Mesothelial cell of epicardium (in vitro differentiated cells): ENCODE data around the gene VHLL. TPM values are rescaled to one million over a fixed set of nuclear protein-coding genes. Genes with fewer than 3 reads are reported as not detected.
A peak's percentile ranks its signal among the peaks of the same experiment; 100 is the strongest.

Source experiments
- DNase-seq, 2 experiments: peaks; one replicate each; pipeline ENCODE4 v3.0.0; 2021; ENCODE audit warnings: low spot score in 2 of 2; ENCODE audit not compliant: unreplicated experiment in 2 of 2
- H3K27ac Mint-ChIP-seq: 2 replicates; pipeline ENCODE4 v1.8.0; 2021; ENCODE audit warnings: mixed read lengths
- H3K27me3 Mint-ChIP-seq: 2 replicates; pipeline ENCODE4 v1.8.0; 2021; ENCODE audit warnings: low read depth, mixed read lengths
- H3K36me3 Mint-ChIP-seq: 2 replicates; pipeline ENCODE4 v1.8.0; 2021; ENCODE audit warnings: mixed read lengths
- H3K4me1 Mint-ChIP-seq: 2 replicates; pipeline ENCODE4 v1.8.0; 2021; ENCODE audit warnings: mixed read lengths
- H3K4me3 Mint-ChIP-seq: 2 replicates; pipeline ENCODE4 v1.8.0; 2021; ENCODE audit warnings: mild to moderate bottlenecking, moderate library complexity, mixed read lengths
- H3K9me3 Mint-ChIP-seq: 2 replicates; pipeline ENCODE4 v1.8.0; 2021; ENCODE audit warnings: mixed read lengths
- total RNA-seq: library from RNA; stranded (reverse); gene quantifications from 3 replicates; pipeline ENCODE4 v1.2.1, GENCODE V29; 2021
- TF ChIP-seq, protein P1 (sequence below): fragments of 200-600 bp; sonication (generic); IDR thresholded peaks from one replicate; pipeline ENCODE4 v1.5.0; 2021; ENCODE audit warnings: antibody characterized with exemption; ENCODE audit not compliant: unreplicated experiment

The VHLL gene
- total RNA-seq, 1 donor from 2014 or later, result not detected

DNA sequence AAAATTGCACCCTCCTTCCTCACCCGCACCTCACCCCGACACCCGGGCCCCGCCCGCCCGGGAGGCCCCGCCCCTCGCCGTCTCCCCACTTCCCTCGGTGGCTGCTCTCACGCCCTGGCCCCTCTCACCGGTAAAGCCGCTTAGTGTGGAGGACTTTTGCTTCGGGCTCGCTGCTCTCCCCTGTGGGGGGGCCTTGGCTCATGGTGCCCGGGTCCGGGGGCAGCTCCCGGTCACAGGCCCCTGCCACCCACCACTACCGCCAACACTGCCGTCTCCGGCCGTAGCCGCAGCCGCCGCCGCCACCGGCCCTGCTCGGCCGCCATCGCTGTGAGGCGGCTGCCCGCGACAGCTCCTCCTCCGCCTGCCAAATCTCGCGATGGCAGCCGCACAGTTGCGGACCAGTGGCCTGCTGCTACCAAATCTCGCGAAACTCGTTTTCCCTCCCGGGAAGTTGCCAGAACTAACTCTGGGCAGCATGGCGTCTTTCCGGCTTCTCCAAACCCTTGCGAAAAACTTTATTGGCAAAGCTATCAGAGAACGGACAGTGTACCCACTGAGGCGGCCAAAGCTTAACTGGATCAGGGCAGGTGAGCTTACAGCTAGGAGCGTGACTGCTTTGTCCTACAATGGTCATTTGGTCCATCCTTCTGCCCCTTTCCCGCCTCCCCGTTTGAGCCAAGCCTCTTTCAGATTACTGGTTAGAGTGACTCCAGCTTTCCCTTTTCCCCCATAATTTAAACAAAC is 16.5 kb downstream of the VHLL start, which contains the start of gene SMG5:
SMG5 (minus strand) TSS at position 347 of the 744 bp plus-strand sequence; CDS start at position 202, 145 bp downstream.
- Mint-ChIP-seq H3K36me3 (peaks cover 6% of the 10 kb centered on the region), H3K4me1 (peaks cover 33% of the 10 kb centered on the region), H3K9me3 (no peaks in the 10 kb centered on the region), H3K27ac (peak within 1 kb of the TSS; percentile 95), H3K4me3 (peak within 1 kb of the TSS; percentile 86), H3K27me3 (no peaks in the 10 kb centered on the region)
- TF ChIP-seq, protein P1, sequence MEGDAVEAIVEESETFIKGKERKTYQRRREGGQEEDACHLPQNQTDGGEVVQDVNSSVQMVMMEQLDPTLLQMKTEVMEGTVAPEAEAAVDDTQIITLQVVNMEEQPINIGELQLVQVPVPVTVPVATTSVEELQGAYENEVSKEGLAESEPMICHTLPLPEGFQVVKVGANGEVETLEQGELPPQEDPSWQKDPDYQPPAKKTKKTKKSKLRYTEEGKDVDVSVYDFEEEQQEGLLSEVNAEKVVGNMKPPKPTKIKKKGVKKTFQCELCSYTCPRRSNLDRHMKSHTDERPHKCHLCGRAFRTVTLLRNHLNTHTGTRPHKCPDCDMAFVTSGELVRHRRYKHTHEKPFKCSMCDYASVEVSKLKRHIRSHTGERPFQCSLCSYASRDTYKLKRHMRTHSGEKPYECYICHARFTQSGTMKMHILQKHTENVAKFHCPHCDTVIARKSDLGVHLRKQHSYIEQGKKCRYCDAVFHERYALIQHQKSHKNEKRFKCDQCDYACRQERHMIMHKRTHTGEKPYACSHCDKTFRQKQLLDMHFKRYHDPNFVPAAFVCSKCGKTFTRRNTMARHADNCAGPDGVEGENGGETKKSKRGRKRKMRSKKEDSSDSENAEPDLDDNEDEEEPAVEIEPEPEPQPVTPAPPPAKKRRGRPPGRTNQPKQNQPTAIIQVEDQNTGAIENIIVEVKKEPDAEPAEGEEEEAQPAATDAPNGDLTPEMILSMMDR, result no peak
- peak; percentile 88 to 94 for DNase-seq

DNA sequence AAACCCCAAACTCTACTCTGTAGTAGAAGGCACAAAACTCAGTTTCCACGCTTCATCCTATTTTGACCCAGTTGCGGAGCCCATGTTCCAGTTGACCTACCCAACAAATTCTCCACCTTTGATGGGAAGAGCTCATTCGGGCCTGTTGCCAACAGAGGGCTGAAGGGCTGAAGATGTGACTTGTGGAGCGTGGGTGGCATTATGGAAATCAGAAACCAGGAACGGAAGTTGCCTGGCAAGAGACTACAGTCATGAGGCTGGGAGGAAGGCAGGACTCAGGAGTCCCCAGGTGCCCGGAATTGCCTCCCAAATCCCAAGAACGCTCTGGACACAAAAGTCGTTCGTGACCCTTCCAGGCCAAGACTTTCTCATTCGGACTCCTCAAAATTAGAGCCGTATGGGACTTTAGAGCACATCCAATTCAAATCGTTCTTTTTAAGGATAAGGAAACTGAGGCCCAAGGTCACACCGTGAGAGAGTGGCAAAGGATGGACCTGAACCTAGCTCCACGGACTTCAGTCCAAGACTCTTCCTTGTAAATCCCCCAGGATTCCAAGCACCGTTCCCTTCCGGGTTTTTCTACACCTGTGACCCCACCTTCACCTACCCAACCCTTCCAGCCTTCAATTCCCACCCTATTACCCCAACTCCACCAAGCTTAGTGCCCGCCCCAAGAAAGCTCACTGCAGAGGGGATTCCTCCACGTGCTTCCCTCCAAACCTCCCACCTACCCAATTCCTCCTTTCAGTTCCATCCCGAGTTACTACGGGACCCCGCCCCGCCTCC is 17.2 kb downstream of the VHLL start:
- Mint-ChIP-seq H3K36me3 (peaks cover 9% of the 10 kb centered on the region), H3K9me3 (no peaks in the 10 kb centered on the region), H3K27me3 (no peaks in the 10 kb centered on the region), H3K4me3 (peak overlapping the region; percentile 86), H3K4me1 (peaks cover 33% of the 10 kb centered on the region), H3K27ac (peak overlapping the region; percentile 95)
- TF ChIP-seq, protein P1, result no peak
- DNase-seq, result no peak

DNA sequence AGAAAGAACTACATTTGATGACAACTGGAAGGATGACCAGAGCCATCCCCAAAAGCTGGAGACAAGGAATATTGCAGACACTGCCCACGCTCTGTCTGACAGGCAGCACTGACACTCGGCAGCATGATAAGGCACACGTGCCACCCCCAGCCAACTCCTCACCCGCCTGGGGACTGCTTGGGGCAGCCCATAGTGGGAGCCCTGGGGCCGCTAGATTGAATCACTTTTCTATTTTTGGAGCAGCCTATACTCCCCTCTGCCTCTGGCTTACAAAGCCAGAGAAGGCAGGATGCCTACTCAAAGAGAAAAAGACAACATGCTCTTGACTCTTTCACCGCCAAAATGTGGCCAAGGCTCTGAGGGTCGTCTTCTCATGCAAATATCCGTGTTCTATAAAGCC is 17.8 kb downstream of the VHLL start:
- Mint-ChIP-seq H3K36me3 (peaks cover 15% of the 10 kb centered on the region), H3K9me3 (no peaks in the 10 kb centered on the region), H3K4me1 (peaks cover 33% of the 10 kb centered on the region)

DNA sequence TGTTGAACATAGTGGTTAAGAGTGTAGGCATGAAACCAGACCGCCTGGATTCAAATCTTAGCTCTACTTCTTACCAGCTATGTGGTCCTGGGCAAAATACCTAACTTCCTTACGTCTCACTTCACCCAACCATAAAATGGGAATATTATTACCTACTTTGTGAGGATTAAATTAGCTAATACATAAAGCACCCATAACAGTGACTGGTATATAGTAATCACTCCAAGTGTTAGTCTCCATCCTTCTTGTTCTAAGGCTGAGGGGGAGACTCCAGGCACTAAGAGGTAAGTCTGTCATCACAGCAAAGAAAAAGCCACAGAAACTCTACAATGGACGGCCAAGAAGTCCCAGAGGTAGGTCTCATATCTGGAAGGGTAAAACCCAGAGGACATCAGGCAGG is 19.3 kb downstream of the VHLL start:
- Mint-ChIP-seq H3K27ac (no peak overlapping the region), H3K36me3 (peaks cover 25% of the 10 kb centered on the region), H3K9me3 (no peaks in the 10 kb centered on the region), H3K4me3 (peak overlapping the region; percentile 15), H3K27me3 (no peaks in the 10 kb centered on the region), H3K4me1 (peaks cover 33% of the 10 kb centered on the region)
- DNase-seq, result no peak
- TF ChIP-seq, protein P1, result no peak

More for the DNA sequence above, 17.8 kb downstream of the VHLL start:
- H3K27me3 Mint-ChIP-seq, result no peaks in the 10 kb centered on the region
- peak overlapping the region; percentile 68 for H3K27ac Mint-ChIP-seq
- H3K4me3 Mint-ChIP-seq, result peak overlapping the region; percentile 86
- no peak for DNase-seq
- TF ChIP-seq, protein P1, result no peak

DNA sequence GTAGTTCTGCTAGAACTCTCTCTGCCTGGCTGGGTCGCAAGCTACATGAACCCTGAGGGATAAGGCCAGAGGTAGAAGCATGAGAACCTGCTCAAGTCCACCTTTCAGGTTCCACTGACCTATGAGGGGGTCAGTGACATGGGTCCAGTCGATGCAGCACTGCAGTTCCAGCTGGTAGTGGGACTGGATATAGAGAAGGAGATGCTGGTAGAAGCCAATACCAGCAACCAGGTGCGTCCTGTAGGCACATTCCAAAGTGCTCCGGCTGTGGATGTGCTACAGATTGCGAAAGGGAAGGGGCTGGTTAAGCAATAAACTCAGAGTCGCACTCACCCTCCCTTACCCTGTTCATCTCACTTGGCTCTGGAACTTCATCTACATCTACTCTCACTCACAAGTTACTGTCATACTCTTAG is 22.1 kb downstream of the VHLL start:
- H3K27me3 Mint-ChIP-seq, result no peaks in the 10 kb centered on the region
- H3K27ac Mint-ChIP-seq, result no peak overlapping the region
- H3K9me3 Mint-ChIP-seq, result no peaks in the 10 kb centered on the region
- DNase-seq, result no peak
- TF ChIP-seq, protein P1, result no peak
- H3K4me1 Mint-ChIP-seq, result peaks cover 14% of the 10 kb centered on the region
- peaks cover 47% of the 10 kb centered on the region for H3K36me3 Mint-ChIP-seq
- H3K4me3 Mint-ChIP-seq, result no peak overlapping the region
